SU-DHL-6 (cell line): ENCODE measurements around the gene NUP205.

Experiments used
- CTCF ChIP-seq: fragments of 200-600 bp; sonication (generic); IDR thresholded peaks from one replicate; pipeline ENCODE4 v1.5.1; 2017; ENCODE audit warnings: antibody characterized with exemption, mild to moderate bottlenecking, low read length, moderate library complexity; ENCODE audit not compliant: insufficient read depth, poor library complexity, severe bottlenecking
- EZH2phosphoT487 ChIP-seq: fragments of 200-600 bp; sonication (generic), shearing (Covaris generic); conservative IDR thresholded peaks from 2 replicates; pipeline ENCODE4 v1.6.1; 2018; ENCODE audit warnings: mild to moderate bottlenecking, antibody characterized with exemption, low read length, moderate library complexity, mixed read lengths

DNA sequence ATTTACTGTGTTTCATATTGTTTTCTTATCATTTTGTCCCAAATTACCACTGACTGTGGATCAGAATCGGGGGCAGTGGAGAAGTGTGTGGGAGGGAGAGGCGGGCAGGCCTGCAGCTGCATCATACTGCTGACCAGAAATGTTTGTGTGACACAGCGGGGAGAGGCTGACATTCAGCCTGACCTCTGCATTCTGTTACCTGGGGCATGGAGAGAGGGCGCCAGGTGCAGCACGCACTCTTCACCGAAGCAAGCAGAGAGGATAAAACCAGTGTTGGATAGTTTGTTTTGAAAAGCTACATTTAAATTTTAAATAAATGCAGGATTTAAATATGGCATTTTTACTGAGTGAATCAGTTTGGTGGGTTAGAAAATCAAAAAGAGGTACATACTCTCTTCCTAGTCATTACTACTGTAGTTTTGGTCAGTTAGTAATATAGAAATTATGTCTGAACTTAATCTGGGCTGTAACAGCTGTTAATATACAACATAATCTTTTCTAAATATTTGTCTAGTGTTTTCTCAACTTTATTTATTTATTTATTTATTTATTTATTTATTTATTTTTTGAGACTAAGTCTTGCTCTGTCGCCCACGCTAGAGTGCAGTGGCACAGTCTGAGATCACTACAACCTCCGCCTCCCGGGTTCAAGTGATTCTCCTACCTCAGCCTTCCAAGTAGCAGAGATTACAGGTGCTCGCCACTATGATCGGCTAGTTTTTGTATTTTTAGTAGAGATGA is 95.8 kb downstream of the NUP205 start:
- TF ChIP-seq CTCF (no peak), EZH2phosphoT487 (no peak)
